ENCODE data around the gene IDH1. TPM values are rescaled to one million over a fixed set of nuclear protein-coding genes. Genes with fewer than 3 reads are reported as not detected.

The IDH1 gene
- total RNA-seq, 4 donors from 2014 or later: 22.0 to 28.0 (median 24.8) TPM

GRCh38 chr2:208195531-208195930 lies 59.3 kb downstream of the IDH1 start:
- TF ChIP-seq POLR2AphosphoS5 (IDR thresholded peaks at IDR 0.05) (no peak), EP300 (IDR thresholded peaks at IDR 0.05) (no peak), CTCF (IDR thresholded peaks at IDR 0.05) (no peak), POLR2A (IDR thresholded peaks at IDR 0.05; ENCODE audit: low read depth) (no peak)
- 78% methylated on average over 3 of the region's 3 CpGs for WGBS
- Histone ChIP-seq H3K27ac (replicated peaks in 1 of 4) (no peak overlapping the region), H3K4me1 (no peaks in the 10 kb centered on the region), H3K27me3 (peaks cover 0 to 6% (median 0%) of the 10 kb centered on the region in 4 donors), H3K36me3 (no peaks in the 10 kb centered on the region), H3K4me3 (no peak overlapping the region), H3K9me3 (no peaks in the 10 kb centered on the region)
- DNase-seq (ENCODE audit: extremely low spot score): no peak
- intact Hi-C loops (cut with DNase I): no loop called here

- Histone ChIP-seq H3K4me3 (no peak overlapping the region), H3K27ac (replicated peaks in 1 of 4) (no peak overlapping the region), H3K4me1 (no peaks in the 10 kb centered on the region), H3K36me3 (no peaks in the 10 kb centered on the region), H3K27me3 (peaks cover 0 to 13% (median 0%) of the 10 kb centered on the region in 4 donors), H3K9me3 (no peaks in the 10 kb centered on the region)
- 89% methylated on average over 8 of the region's 8 CpGs for WGBS
- no peak for TF ChIP-seq CTCF (IDR thresholded peaks at IDR 0.05)
- TF ChIP-seq POLR2AphosphoS5 (IDR thresholded peaks at IDR 0.05): no peak
- no peak for TF ChIP-seq EP300 (IDR thresholded peaks at IDR 0.05)
- TF ChIP-seq POLR2A (IDR thresholded peaks at IDR 0.05; ENCODE audit: low read depth): no peak
- DNase-seq (ENCODE audit: extremely low spot score): no peak
- intact Hi-C loops (cut with DNase I): no loop called here
Observed at GRCh38 chr2:208192611-208193236, 62.1 kb downstream of the IDH1 start.

GRCh38 chr2:208189810-208190503 lies 64.9 kb downstream of the IDH1 start, which contains the start of gene C2orf80:
TSS of gene C2orf80 (minus strand) at chr2:208190030. CDS start at chr2:208186986, 3,044 bp downstream.
- WGBS: 73% methylated on average over 10 of the region's 10 CpGs
- no peak for TF ChIP-seq POLR2AphosphoS5 (IDR thresholded peaks at IDR 0.05)
- TF ChIP-seq EP300 (IDR thresholded peaks at IDR 0.05): no peak
- Histone ChIP-seq H3K9me3 (no peaks in the 10 kb centered on the region), H3K27ac (replicated peaks in 1 of 4) (no peak within 1 kb of the TSS), H3K36me3 (no peaks in the 10 kb centered on the region), H3K4me3 (no peak within 1 kb of the TSS), H3K4me1 (no peaks in the 10 kb centered on the region), H3K27me3 (peaks cover 0 to 15% (median 0%) of the 10 kb centered on the region in 4 donors)
- DNase-seq (ENCODE audit: extremely low spot score): no peak
- intact Hi-C loops (cut with DNase I): no loop called here

GRCh38 chr2:208189069-208189809 lies 65.6 kb downstream of the IDH1 start:
- Histone ChIP-seq H3K27me3 (peaks cover 0 to 23% (median 0%) of the 10 kb centered on the region in 4 donors), H3K36me3 (no peaks in the 10 kb centered on the region), H3K4me1 (no peaks in the 10 kb centered on the region), H3K27ac (replicated peaks in 1 of 4) (no peak overlapping the region), H3K9me3 (no peaks in the 10 kb centered on the region), H3K4me3 (no peak overlapping the region)
- no peak for DNase-seq (ENCODE audit: extremely low spot score)
- WGBS: 72% methylated on average over 5 of the region's 5 CpGs
- intact Hi-C loops (cut with DNase I): no loop called here
- TF ChIP-seq EP300 (IDR thresholded peaks at IDR 0.05): no peak
- TF ChIP-seq POLR2AphosphoS5 (IDR thresholded peaks at IDR 0.05): no peak
- TF ChIP-seq POLR2A (IDR thresholded peaks at IDR 0.05; ENCODE audit: low read depth): no peak
- TF ChIP-seq CTCF (IDR thresholded peaks at IDR 0.05): no peak

- TF ChIP-seq CTCF (IDR thresholded peaks at IDR 0.05) (no peak), POLR2A (IDR thresholded peaks at IDR 0.05; ENCODE audit: low read depth) (no peak), POLR2AphosphoS5 (IDR thresholded peaks at IDR 0.05) (no peak), EP300 (IDR thresholded peaks at IDR 0.05) (no peak)
- no peak overlapping the region for H3K4me3 ChIP-seq
- H3K27me3 ChIP-seq: peaks cover 0 to 31% (median 0%) of the 10 kb centered on the region in 4 donors
- DNase-seq (ENCODE audit: extremely low spot score): no peak
- intact Hi-C loops (cut with DNase I): no loop called here
- H3K36me3 ChIP-seq: no peaks in the 10 kb centered on the region
- WGBS: 87% methylated on average over 2 of the region's 2 CpGs
- H3K9me3 ChIP-seq: no peaks in the 10 kb centered on the region
- H3K27ac ChIP-seq (replicated peaks in 1 of 4): no peak overlapping the region
- H3K4me1 ChIP-seq: no peaks in the 10 kb centered on the region
Observed at GRCh38 chr2:208186893-208187292, 68.0 kb downstream of the IDH1 start.
